Ovary (tissue), 9 donors: ENCODE measurements around the gene ZNF775. TPM values are rescaled to one million over a fixed set of nuclear protein-coding genes. Genes with fewer than 3 reads are reported as not detected.

Source experiments
- DNase-seq, 5 donors: peaks; one replicate each; pipeline ENCODE4 v3.0.0-alpha.2; 2019 to 2020
- H3K27ac ChIP-seq, 2 donors: fragments of 200-600 bp; one replicate each; pipeline versions ENCODE4 v1.5.1 to v1.8.0; 2019 to 2022
- H3K27me3 ChIP-seq: fragments of 200-600 bp; one replicate; pipeline ENCODE4 v1.8.0; 2022
- H3K36me3 ChIP-seq: fragments of 200-600 bp; sonication (generic); one replicate; pipeline ENCODE4 v1.5.1; 2019
- H3K4me1 ChIP-seq: one replicate; pipeline ENCODE4 v1.8.1; 2013; ENCODE audit warnings: mild to moderate bottlenecking, moderate library complexity; ENCODE audit not compliant: insufficient read depth
- H3K4me3 ChIP-seq: fragments of 200-600 bp; sonication (generic); one replicate; pipeline ENCODE4 v1.5.1; 2017
- H3K9me3 ChIP-seq, 2 donors: fragments of 200-600 bp in 1 of 2; sonication (generic) in 1 of 2; one replicate each; pipeline versions ENCODE4 v1.5.1 to v1.8.1; 2013 to 2019; ENCODE audit warnings: mild to moderate bottlenecking in 1 of 2, moderate library complexity in 1 of 2
- EP300 ChIP-seq: sonication (generic); formaldehyde crosslinking; IDR thresholded peaks from one replicate; pipeline ENCODE4 v1.6.1; 2017; ENCODE audit warnings: antibody characterized with exemption
- POLR2A ChIP-seq: fragments of 450-650 bp; IDR thresholded peaks from one replicate; pipeline ENCODE4 v1.6.1; 2017; ENCODE audit warnings: antibody characterized with exemption, mild to moderate bottlenecking, moderate library complexity
- WGBS, 3 donors: extraction: QIAGEN DNeasy Blood & Tissue Kit in 1 of 3; methylation state at CpG; one replicate each; pipeline versions ENCODE4 v1.1.5 to v1.1.7; 2013 to 2017; 5-methylcytosine and 5-hydroxymethylcytosine counted together
- intact Hi-C, 4 donors: fragments of 100-400 bp; cut with DNase I; formaldehyde crosslinking; loops; one replicate each; pipeline versions ENCODE4 v1.11.0 to v1.15.1; 2022 to 2023
- polyA plus RNA-seq, 2 donors: library from polyadenylated mRNA; stranded (reverse); fragments of 200-250 nt in 1 of 2; fragments of 350-450 nt in 1 of 2; fragmentation: Illumina TruSeq in 1 of 2; extraction: RNeasy Lipid Tissue Mini Kit (QIAGEN cat#74804) in 1 of 2; gene quantifications; one replicate each; pipeline ENCODE4 v1.2.3, GENCODE V29; 2013 to 2014
- total RNA-seq, 7 donors: library from RNA; depleted of rRNA in 2 of 7; stranded (reverse); fragments of >200 nt in 2 of 7; fragmentation: NEBNext Ultra II Directional in 3 of 7; extraction: Animal tissue kit (Norgen Biotek cat#: 25700) in 3 of 7; gene quantifications; one replicate each; pipeline versions ENCODE4 v1.1.0 to v1.2.4, GENCODE V29; 2016 to 2023
- TF ChIP-seq, protein P1 (sequence below), 3 donors: fragments of 450-650 bp in 2 of 3; fragments of 200-600 bp in 1 of 3; IDR thresholded peaks; one replicate each; pipeline versions ENCODE4 v1.5.1 to v1.8.0; 2016 to 2022; ENCODE audit warnings: antibody characterized with exemption in 3 of 3, mild to moderate bottlenecking in 1 of 3
- donor health status: DM: no; HTN: no; CAD: no; lungs with moderate emphysema.
- donor health status: DM: no; HTN: no; CAD: no.
- donor health status: Bipolar disorder and iron deficiency.
- donor health status: DM: yes; HTN: yes; CAD: no.
- donor health status: DM: no; HTN: no; CAD: no.
- donor health status: DM: yes; HTN: yes; CAD: no.

The ZNF775 gene
- total and polyA plus RNA-seq, 9 donors: 0.28 to 13.9 (median 10.9) TPM

DNA sequence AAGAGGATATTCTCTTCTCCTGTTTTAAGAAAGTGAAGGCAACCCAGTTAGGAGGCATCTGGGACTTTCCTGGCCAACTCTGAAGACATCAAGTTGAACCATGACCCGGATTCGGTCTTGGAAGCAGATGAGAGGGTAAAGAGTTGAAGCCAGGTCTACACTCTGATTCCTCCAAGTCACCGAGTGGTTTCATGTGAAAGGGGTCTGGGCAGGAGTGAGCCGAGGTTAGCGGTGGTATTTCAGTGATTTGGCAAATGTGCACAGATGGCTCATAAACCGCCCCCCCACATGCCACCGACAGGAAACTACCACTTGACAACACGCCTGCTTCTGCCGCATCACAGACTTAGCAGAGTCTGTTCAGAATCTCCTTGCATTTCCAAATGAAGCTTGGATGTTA lies 21.9 kb upstream of the ZNF775 start:
- Histone ChIP-seq H3K36me3 (no peaks in the 10 kb centered on the region), H3K27me3 (no peaks in the 10 kb centered on the region), H3K9me3 (no peaks in the 10 kb centered on the region), H3K4me1 (peaks cover 7% of the 10 kb centered on the region), H3K27ac (no peak overlapping the region), H3K4me3 (no peak overlapping the region)
- WGBS, 3 donors: 65 to 73% (median 72%) methylated on average over 9 of the region's 9 CpGs
- no peak for TF ChIP-seq POLR2A
- TF ChIP-seq EP300: no peak
- TF ChIP-seq, protein P1, sequence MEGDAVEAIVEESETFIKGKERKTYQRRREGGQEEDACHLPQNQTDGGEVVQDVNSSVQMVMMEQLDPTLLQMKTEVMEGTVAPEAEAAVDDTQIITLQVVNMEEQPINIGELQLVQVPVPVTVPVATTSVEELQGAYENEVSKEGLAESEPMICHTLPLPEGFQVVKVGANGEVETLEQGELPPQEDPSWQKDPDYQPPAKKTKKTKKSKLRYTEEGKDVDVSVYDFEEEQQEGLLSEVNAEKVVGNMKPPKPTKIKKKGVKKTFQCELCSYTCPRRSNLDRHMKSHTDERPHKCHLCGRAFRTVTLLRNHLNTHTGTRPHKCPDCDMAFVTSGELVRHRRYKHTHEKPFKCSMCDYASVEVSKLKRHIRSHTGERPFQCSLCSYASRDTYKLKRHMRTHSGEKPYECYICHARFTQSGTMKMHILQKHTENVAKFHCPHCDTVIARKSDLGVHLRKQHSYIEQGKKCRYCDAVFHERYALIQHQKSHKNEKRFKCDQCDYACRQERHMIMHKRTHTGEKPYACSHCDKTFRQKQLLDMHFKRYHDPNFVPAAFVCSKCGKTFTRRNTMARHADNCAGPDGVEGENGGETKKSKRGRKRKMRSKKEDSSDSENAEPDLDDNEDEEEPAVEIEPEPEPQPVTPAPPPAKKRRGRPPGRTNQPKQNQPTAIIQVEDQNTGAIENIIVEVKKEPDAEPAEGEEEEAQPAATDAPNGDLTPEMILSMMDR (IDR thresholded peaks at IDR 0.05): no peak
- DNase-seq: no peak
- intact Hi-C loops: no loop called here

DNA sequence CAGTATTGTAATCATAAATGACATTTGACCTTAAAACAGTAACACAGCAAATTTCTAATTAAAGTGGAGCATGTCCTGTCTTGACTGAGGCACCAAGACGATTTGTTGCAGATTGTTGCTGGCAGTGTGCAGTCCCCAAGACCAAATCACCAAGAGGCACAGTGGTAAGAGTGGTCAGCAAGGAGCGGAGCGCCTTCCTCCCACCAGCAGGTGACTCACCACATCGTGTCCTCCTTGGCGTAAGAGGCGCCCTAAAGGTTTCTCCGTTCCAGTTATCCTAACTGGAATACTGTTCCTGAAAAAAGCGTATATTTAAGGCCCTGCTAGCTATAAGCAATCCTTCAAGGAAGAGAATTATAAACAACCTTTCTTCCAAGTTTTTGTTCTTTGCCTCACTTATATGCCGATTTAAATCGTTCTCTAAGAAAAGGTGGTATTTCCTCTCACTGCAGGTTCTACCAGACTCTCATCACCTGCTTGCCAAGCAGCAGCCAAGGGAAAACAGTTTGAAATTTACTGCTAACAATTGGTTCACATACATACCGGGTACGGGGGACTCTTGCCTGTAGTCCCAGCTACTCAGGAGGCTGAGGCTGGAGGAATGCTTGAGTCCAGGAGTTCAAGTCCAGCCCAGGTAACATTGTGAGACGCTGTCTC lies 21.2 kb upstream of the ZNF775 start:
- Histone ChIP-seq H3K36me3 (no peaks in the 10 kb centered on the region), H3K4me1 (peaks cover 7% of the 10 kb centered on the region), H3K9me3 (no peaks in the 10 kb centered on the region), H3K27me3 (no peaks in the 10 kb centered on the region), H3K4me3 (no peak overlapping the region), H3K27ac (no peak overlapping the region)
- no peak for TF ChIP-seq POLR2A
- TF ChIP-seq, protein P1 (IDR thresholded peaks at IDR 0.05): no peak
- TF ChIP-seq EP300: no peak
- intact Hi-C loops: no loop called here
- 83 to 84% (median 83%) methylated on average over 13 of the region's 13 CpGs for WGBS, 3 donors
- DNase-seq: no peak

DNA sequence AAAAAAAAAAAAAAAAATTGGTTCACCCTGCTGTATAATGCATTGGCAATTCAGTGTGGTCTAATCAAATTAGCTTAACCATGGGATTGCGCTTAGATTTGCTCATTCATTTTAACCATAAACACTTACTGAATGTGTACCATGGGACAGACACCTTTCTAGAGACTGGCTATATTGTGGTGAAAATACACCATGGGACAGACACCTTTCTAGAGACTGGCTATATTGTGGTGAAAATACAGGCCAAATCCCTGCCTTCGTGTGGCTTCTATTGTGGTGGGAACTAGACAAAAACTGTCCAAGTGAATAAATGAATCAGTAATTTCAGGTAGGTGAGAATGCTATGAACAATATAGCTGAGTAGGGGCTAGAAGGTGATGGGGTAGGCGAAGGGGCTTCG lies 20.7 kb upstream of the ZNF775 start:
- TF ChIP-seq, protein P1 (IDR thresholded peaks at IDR 0.05): no peak
- TF ChIP-seq POLR2A: no peak
- no peak for TF ChIP-seq EP300
- H3K27me3 ChIP-seq: no peaks in the 10 kb centered on the region
- intact Hi-C loops: no loop called here
- peaks cover 7% of the 10 kb centered on the region for H3K4me1 ChIP-seq
- H3K4me3 ChIP-seq: no peak overlapping the region
- 92 to 95% (median 95%) methylated on average over 4 of the region's 4 CpGs for WGBS, 3 donors
- H3K9me3 ChIP-seq: no peaks in the 10 kb centered on the region
- no peak overlapping the region for H3K27ac ChIP-seq
- DNase-seq: no peak
- no peaks in the 10 kb centered on the region for H3K36me3 ChIP-seq

DNA sequence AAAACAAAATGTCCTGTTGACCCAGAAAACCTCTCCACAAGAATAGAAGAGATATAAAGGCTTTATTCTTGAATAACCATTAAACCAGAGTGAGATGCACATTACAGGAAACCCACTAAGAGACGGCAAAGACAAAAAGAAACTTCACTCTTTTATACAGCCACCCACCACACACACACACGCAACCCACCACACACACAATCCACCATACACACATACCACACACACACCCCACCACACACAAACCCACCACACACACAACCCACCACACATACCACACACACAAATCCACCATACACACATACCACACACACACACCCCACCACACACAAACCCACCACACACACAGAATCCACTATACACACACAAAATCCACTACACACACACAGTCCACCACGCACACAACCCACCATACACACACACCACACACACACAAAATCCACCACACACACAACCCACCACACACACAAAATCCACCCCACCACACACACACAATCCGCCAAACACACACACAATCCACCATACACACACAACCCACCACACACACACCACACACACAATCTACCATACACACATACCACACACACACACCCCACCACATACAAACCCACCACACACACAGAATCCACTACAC lies 20.0 kb upstream of the ZNF775 start:
- Histone ChIP-seq H3K4me3 (no peak overlapping the region), H3K9me3 (no peaks in the 10 kb centered on the region), H3K27ac (no peak overlapping the region), H3K36me3 (no peaks in the 10 kb centered on the region), H3K4me1 (peaks cover 7% of the 10 kb centered on the region), H3K27me3 (no peaks in the 10 kb centered on the region)
- WGBS, 3 donors: 90 to 95% (median 93%) methylated on average over 4 of the region's 4 CpGs
- TF ChIP-seq, protein P1 (IDR thresholded peaks at IDR 0.05): no peak
- intact Hi-C loops: no loop called here
- DNase-seq: no peak
